Measurements from ENCODE around the gene VSTM5. TPM values are rescaled to one million over a fixed set of nuclear protein-coding genes. Genes with fewer than 3 reads are reported as not detected.

The VSTM5 gene
- total RNA-seq, 4 donors from 2014 or later: 0.49 to 2.5 TPM; not detected in 2

DNA sequence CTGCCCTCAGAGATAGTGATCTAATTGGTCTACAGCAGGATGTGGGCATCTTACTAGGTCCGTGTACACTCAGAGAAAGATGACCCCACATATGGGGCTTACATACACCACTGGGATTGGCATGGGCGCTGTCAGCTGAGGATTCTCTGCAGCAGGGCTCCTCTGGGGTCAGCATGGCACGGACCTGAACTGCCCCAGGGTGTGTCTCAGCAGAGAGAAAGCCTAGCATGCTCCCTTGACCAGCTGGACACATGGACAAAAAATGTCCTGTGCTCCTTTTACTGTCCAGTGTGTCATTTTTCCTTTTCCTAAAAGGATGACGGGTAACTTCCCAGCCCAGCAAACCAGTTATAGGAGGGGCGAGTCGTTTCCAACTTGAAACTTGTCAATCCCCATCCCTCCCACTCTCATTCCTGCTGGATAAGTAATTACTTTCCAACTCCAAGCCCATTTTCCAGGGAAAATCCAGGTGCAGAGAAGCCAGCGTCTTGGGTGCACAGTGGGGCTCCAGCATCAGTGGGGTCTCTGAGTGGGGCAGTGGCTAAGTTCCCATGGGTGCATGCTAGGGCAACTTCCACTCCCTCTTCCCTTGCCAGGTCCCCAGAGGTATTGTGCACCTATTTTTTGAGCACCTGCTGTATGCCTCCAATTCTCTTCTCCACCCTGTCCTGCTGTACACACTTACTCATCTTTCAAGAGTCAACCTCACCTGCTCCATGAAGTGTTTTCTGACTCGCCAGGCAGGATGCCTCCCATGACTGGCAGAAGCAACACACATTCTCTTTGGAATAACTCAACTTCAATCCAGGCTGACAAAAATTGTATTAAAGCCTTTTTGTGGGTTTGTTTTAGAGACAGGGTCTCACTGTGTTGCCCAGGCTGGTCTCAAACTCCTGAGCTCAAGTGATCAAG is 5.0 kb downstream of the VSTM5 start:
- Histone ChIP-seq H3K27me3 (no peaks in the 10 kb centered on the region), H3K4me3 (no peak overlapping the region), H3K9me3 (no peaks in the 10 kb centered on the region), H3K36me3 (no peaks in the 10 kb centered on the region), H3K27ac (no peak overlapping the region), H3K4me1 (no peaks in the 10 kb centered on the region)
- intact Hi-C loops (cut with DNase I; ENCODE audit: low total_unique reads): no loop called here
- TF ChIP-seq POLR2A (IDR thresholded peaks at IDR 0.05): no peak
- TF ChIP-seq, protein P1, sequence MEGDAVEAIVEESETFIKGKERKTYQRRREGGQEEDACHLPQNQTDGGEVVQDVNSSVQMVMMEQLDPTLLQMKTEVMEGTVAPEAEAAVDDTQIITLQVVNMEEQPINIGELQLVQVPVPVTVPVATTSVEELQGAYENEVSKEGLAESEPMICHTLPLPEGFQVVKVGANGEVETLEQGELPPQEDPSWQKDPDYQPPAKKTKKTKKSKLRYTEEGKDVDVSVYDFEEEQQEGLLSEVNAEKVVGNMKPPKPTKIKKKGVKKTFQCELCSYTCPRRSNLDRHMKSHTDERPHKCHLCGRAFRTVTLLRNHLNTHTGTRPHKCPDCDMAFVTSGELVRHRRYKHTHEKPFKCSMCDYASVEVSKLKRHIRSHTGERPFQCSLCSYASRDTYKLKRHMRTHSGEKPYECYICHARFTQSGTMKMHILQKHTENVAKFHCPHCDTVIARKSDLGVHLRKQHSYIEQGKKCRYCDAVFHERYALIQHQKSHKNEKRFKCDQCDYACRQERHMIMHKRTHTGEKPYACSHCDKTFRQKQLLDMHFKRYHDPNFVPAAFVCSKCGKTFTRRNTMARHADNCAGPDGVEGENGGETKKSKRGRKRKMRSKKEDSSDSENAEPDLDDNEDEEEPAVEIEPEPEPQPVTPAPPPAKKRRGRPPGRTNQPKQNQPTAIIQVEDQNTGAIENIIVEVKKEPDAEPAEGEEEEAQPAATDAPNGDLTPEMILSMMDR (IDR thresholded peaks at IDR 0.05): no peak
- no peak for DNase-seq

DNA sequence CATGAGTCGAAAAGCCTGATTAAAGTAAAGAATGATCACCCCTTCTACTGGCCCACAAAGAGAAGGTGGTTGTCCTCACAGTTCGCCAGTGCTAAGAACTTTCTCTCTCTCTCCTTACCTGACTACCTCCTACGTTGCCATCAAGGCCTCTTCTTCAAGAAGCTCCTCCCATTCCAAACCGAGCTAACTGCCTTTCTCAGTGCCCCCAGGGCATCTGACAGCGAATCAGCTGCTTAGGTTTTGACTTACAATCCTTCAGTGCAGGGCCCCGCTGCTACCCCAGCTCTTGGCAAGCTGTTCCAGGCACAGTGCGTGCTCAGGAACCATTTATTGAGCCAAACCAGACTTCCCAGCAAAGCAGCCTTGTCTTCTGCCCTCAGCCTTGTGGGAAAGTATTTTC is 5.8 kb downstream of the VSTM5 start:
- DNase-seq: no peak
- Histone ChIP-seq H3K27me3 (no peaks in the 10 kb centered on the region), H3K36me3 (no peaks in the 10 kb centered on the region), H3K4me3 (no peak overlapping the region), H3K27ac (no peak overlapping the region), H3K4me1 (no peaks in the 10 kb centered on the region), H3K9me3 (no peaks in the 10 kb centered on the region)
- TF ChIP-seq, protein P1 (IDR thresholded peaks at IDR 0.05): no peak
- no peak for TF ChIP-seq POLR2A (IDR thresholded peaks at IDR 0.05)
- intact Hi-C loops (cut with DNase I; ENCODE audit: low total_unique reads): no loop called here

DNA sequence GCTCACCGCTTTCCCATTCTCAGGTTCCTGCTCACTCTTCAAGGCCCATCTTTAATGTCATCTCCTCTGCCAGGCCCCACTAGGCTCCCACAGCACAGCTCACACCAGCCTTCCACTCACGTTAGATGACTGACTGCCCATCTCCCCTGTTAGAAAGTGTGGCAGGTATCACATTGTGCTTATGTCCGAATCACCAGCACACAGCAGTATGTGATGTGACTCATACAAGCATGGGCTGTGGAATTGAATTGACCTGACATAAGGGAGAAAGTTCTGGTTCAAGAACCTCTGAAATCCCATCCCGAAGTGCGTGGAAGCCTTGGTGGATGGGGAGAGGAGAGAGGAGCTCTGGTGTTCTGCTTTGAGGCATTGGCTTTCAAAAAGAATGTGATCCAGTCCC is 6.5 kb downstream of the VSTM5 start:
- Histone ChIP-seq H3K9me3 (no peaks in the 10 kb centered on the region), H3K27me3 (no peaks in the 10 kb centered on the region), H3K27ac (no peak overlapping the region), H3K4me3 (no peak overlapping the region), H3K36me3 (no peaks in the 10 kb centered on the region), H3K4me1 (no peaks in the 10 kb centered on the region)
- DNase-seq: no peak
- TF ChIP-seq, protein P1 (IDR thresholded peaks at IDR 0.05): no peak
- TF ChIP-seq POLR2A (IDR thresholded peaks at IDR 0.05): no peak
- intact Hi-C loops (cut with DNase I; ENCODE audit: low total_unique reads): no loop called here

DNA sequence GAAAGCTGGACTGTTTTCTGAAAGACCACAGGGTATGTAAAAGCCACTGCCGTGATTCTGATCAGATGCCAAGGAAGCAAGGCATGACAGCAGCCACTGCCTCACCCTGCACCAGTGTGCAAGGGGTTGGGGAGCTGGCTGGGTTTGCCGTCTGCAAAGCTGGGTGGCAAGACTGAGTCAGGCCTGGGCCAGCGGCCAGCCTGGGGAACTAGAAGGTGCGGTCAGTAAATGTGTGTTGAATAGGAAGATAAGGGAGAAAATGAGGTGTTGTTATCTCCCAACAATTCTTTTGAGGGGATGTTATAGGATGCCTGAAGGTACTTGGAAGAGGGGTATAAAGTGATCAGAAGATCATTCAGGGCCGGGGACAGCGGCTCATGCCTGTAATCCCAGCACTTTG is 8.0 kb downstream of the VSTM5 start:
- no peak for DNase-seq
- H3K9me3 ChIP-seq: no peaks in the 10 kb centered on the region

DNA sequence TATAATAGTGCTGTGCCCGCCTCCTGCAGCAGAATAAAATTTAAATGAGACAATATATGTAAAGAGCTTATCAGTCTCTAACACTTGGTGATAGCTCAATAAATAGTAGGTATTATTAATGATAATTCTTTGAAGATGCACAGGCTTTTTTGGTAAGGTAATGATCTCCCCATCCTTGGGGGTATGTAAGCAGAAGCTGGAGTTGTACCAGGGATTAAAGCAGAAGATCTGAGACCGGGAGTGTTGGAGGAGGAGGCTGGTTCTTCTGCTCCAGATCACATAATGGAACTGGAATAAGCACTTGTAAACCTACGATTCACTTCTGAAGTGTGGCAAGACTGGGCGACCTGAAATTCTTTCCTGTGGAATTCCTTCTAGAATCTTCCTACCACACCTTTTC is 8.4 kb downstream of the VSTM5 start:
- no peak overlapping the region for H3K4me3 ChIP-seq
- no peaks in the 10 kb centered on the region for H3K9me3 ChIP-seq
- no peak for DNase-seq
- H3K36me3 ChIP-seq: no peaks in the 10 kb centered on the region
- intact Hi-C loops (cut with DNase I; ENCODE audit: low total_unique reads): no loop called here
- H3K4me1 ChIP-seq: no peaks in the 10 kb centered on the region
- no peak overlapping the region for H3K27ac ChIP-seq
- H3K27me3 ChIP-seq: no peaks in the 10 kb centered on the region
- TF ChIP-seq, protein P1 (IDR thresholded peaks at IDR 0.05): no peak
- no peak for TF ChIP-seq POLR2A (IDR thresholded peaks at IDR 0.05)

More for the DNA sequence above, 8.0 kb downstream of the VSTM5 start:
- Histone ChIP-seq H3K4me3 (no peak overlapping the region), H3K4me1 (no peaks in the 10 kb centered on the region), H3K27ac (no peak overlapping the region), H3K36me3 (no peaks in the 10 kb centered on the region), H3K27me3 (no peaks in the 10 kb centered on the region)
- TF ChIP-seq, protein P1 (IDR thresholded peaks at IDR 0.05): no peak
- TF ChIP-seq POLR2A (IDR thresholded peaks at IDR 0.05): no peak
- intact Hi-C loops (cut with DNase I; ENCODE audit: low total_unique reads): no loop called here

All from uterus (tissue), 4 donors.